ENCODE measurements around the gene NARS2. TPM values are rescaled to one million over a fixed set of nuclear protein-coding genes. Genes with fewer than 3 reads are reported as not detected.
A peak's percentile ranks its signal among the peaks of the same experiment; 100 is the strongest.

NARS2 gene
- total RNA-seq, 1 experiment from 2014 or later, result 46.7 TPM

GRCh38 chr11:78595436-78596130 lies 20.9 kb upstream of the NARS2 start:
- Histone ChIP-seq H3K27me3 (replicated peaks; ENCODE audit: insufficient read depth, low read depth, low read length, poor library complexity) (peaks cover 1% of the 10 kb centered on the region), H3K9me3 (ENCODE audit: low read depth, low read length, poor library complexity, severe bottlenecking) (no peaks in the 10 kb centered on the region), H3K27ac (ENCODE audit: low read depth, low read length, poor library complexity, severe bottlenecking) (peak overlapping the region; percentile 4), H3K36me3 (ENCODE audit: insufficient read depth, low read length, poor library complexity, severe bottlenecking) (no peaks in the 10 kb centered on the region), H3K4me3 (ENCODE audit: low read depth, low read length, poor library complexity, severe bottlenecking) (no peak overlapping the region), H3K4me1 (ENCODE audit: insufficient read depth, low read length, poor library complexity, severe bottlenecking) (peaks cover 20% of the 10 kb centered on the region)
- CTCF ChIA-PET, result no interaction called here
- no TSS peak for BruUV-seq (replicated peaks)
- TF ChIP-seq CTCF (conservative IDR thresholded peaks at IDR 0.05; ENCODE audit: low read depth, low read length) (no peak), EZH2 (IDR thresholded peaks at IDR 0.05; ENCODE audit: borderline replicate concordance, low read depth, low read length, poor library complexity, severe bottlenecking) (no peak)
- POLR2A ChIA-PET (ENCODE audit: low non-redundant PET), result no interaction called here
- DNase-seq (ENCODE audit: low spot score), result peak; percentile 68
- intact Hi-C loops (cut with micrococcal nuclease; ENCODE audit: unreplicated experiment), result no loop called here

- Histone ChIP-seq H3K9me3 (ENCODE audit: low read depth, low read length, poor library complexity, severe bottlenecking) (no peaks in the 10 kb centered on the region), H3K4me1 (ENCODE audit: insufficient read depth, low read length, poor library complexity, severe bottlenecking) (peaks cover 20% of the 10 kb centered on the region), H3K4me3 (ENCODE audit: low read depth, low read length, poor library complexity, severe bottlenecking) (no peak overlapping the region), H3K27ac (ENCODE audit: low read depth, low read length, poor library complexity, severe bottlenecking) (no peak overlapping the region), H3K36me3 (ENCODE audit: insufficient read depth, low read length, poor library complexity, severe bottlenecking) (no peaks in the 10 kb centered on the region), H3K27me3 (replicated peaks; ENCODE audit: insufficient read depth, low read depth, low read length, poor library complexity) (no peaks in the 10 kb centered on the region)
- TF ChIP-seq CTCF (conservative IDR thresholded peaks at IDR 0.05; ENCODE audit: low read depth, low read length), result no peak
- no peak for TF ChIP-seq EZH2 (IDR thresholded peaks at IDR 0.05; ENCODE audit: borderline replicate concordance, low read depth, low read length, poor library complexity, severe bottlenecking)
- BruUV-seq (replicated peaks), result no TSS peak
- no peak for DNase-seq (ENCODE audit: low spot score)
- CTCF ChIA-PET, result no interaction called here
- intact Hi-C loops (cut with micrococcal nuclease; ENCODE audit: unreplicated experiment), result no loop called here
- POLR2A ChIA-PET (ENCODE audit: low non-redundant PET), result no interaction called here
Measured at GRCh38 chr11:78594814-78595213, 20.1 kb upstream of the NARS2 start.

- CTCF ChIA-PET, result no interaction called here
- POLR2A ChIA-PET (ENCODE audit: low non-redundant PET), result no interaction called here
- no TSS peak for BruUV-seq (replicated peaks)
- intact Hi-C loops (cut with micrococcal nuclease; ENCODE audit: unreplicated experiment), result no loop called here
- TF ChIP-seq EZH2 (IDR thresholded peaks at IDR 0.05; ENCODE audit: borderline replicate concordance, low read depth, low read length, poor library complexity, severe bottlenecking), result no peak
- no peak for TF ChIP-seq CTCF (conservative IDR thresholded peaks at IDR 0.05; ENCODE audit: low read depth, low read length)
- Histone ChIP-seq H3K36me3 (ENCODE audit: insufficient read depth, low read length, poor library complexity, severe bottlenecking) (no peaks in the 10 kb centered on the region), H3K27me3 (replicated peaks; ENCODE audit: insufficient read depth, low read depth, low read length, poor library complexity) (no peaks in the 10 kb centered on the region), H3K4me1 (ENCODE audit: insufficient read depth, low read length, poor library complexity, severe bottlenecking) (no peaks in the 10 kb centered on the region), H3K27ac (ENCODE audit: low read depth, low read length, poor library complexity, severe bottlenecking) (no peak overlapping the region), H3K9me3 (ENCODE audit: low read depth, low read length, poor library complexity, severe bottlenecking) (peaks cover 13% of the 10 kb centered on the region), H3K4me3 (ENCODE audit: low read depth, low read length, poor library complexity, severe bottlenecking) (no peak overlapping the region)
- DNase-seq (ENCODE audit: low spot score), result no peak
Measured at GRCh38 chr11:78588517-78588916, 13.9 kb upstream of the NARS2 start.
